Stimulated activated CD8-positive, alpha-beta memory T cell treated with anti-CD3 and anti-CD28 coated beads, Interleukin-12 subunit alpha, Interleukin-12 subunit beta, amount 100 ng/mL, for 4 hours (primary cell): Measurements from ENCODE around the gene RHOBTB3.
"Not testable (repeated sequence)": the region's sequence is repeated elsewhere in the genome, so short reads cannot be mapped to it uniquely, and the experiment has no call there.

Experiments
- DNase-seq: peaks from one replicate; pipeline ENCODE4 v3.0.0-alpha.2; 2020; ENCODE audit warnings: low read depth

RHOBTB3 gene

GRCh38 chr5:95800553-95800952 is 69.4 kb downstream of the RHOBTB3 start:
- no peak for DNase-seq

GRCh38 chr5:95801532-95801931 is 70.4 kb downstream of the RHOBTB3 start:
- DNase-seq = no peak

- no peak for DNase-seq
Observed at GRCh38 chr5:95801961-95802360, 70.8 kb downstream of the RHOBTB3 start.

- DNase-seq = no peak
Observed at GRCh38 chr5:95803271-95804148, 72.4 kb downstream of the RHOBTB3 start.

- no peak for DNase-seq
Observed at GRCh38 chr5:95804736-95805539, 73.8 kb downstream of the RHOBTB3 start.

- DNase-seq = no peak
Observed at GRCh38 chr5:95806687-95807086, 75.6 kb downstream of the RHOBTB3 start.

- DNase-seq = no peak
Observed at GRCh38 chr5:95808013-95808685, 77.0 kb downstream of the RHOBTB3 start.

GRCh38 chr5:95808686-95809413 is 77.7 kb downstream of the RHOBTB3 start:
- DNase-seq = peak; percentile 56

- no peak for DNase-seq
Observed at GRCh38 chr5:95809414-95809960, 78.4 kb downstream of the RHOBTB3 start.

- DNase-seq = no peak
Observed at GRCh38 chr5:95810305-95811125, 79.4 kb downstream of the RHOBTB3 start.

- DNase-seq = not testable (repeated sequence)
Observed at GRCh38 chr5:95811126-95811423, 79.9 kb downstream of the RHOBTB3 start.

- DNase-seq = not testable (repeated sequence)
Observed at GRCh38 chr5:95811461-95812073, 80.4 kb downstream of the RHOBTB3 start.

GRCh38 chr5:95812074-95812471 is 80.9 kb downstream of the RHOBTB3 start:
- no peak for DNase-seq

GRCh38 chr5:95813035-95813434 is 81.9 kb downstream of the RHOBTB3 start:
- DNase-seq = not testable (repeated sequence)

- DNase-seq = no peak
Observed at GRCh38 chr5:95815155-95815729, 84.1 kb downstream of the RHOBTB3 start.

- DNase-seq = no peak
Observed at GRCh38 chr5:95816341-95816740, 85.2 kb downstream of the RHOBTB3 start.

- DNase-seq = no peak
Observed at GRCh38 chr5:95816776-95817175, 85.6 kb downstream of the RHOBTB3 start.

- no peak for DNase-seq
Observed at GRCh38 chr5:95817430-95817829, 86.3 kb downstream of the RHOBTB3 start.

GRCh38 chr5:95818181-95819147 is 87.3 kb downstream of the RHOBTB3 start:
- DNase-seq = no peak
